Vagina (tissue), 2 donors: ENCODE data around the gene PKD2L1.

Experiments
- POLR2A ChIP-seq, 2 donors: fragments of 450-650 bp; IDR thresholded peaks; one replicate each; pipeline ENCODE4 v1.6.1; 2017; ENCODE audit warnings: antibody characterized with exemption in 2 of 2, mild to moderate bottlenecking in 2 of 2, moderate library complexity in 2 of 2
- POLR2AphosphoS5 ChIP-seq, 2 donors: sonication (generic); formaldehyde crosslinking; IDR thresholded peaks; one replicate each; pipeline ENCODE4 v1.9.0; 2017; ENCODE audit warnings: antibody characterized with exemption in 2 of 2, mild to moderate bottlenecking in 2 of 2, low read depth in 1 of 2; ENCODE audit not compliant: insufficient read depth in 1 of 2
- TF ChIP-seq, protein P1 (sequence below), 3 experiments: fragments of 450-650 bp in 2 of 3; fragments of 200-600 bp in 1 of 3; sonication (generic) in 1 of 3; IDR thresholded peaks; one replicate each; pipeline ENCODE4 v1.5.1; 2017 to 2019; ENCODE audit warnings: antibody characterized with exemption in 3 of 3, mild to moderate bottlenecking in 2 of 3, moderate library complexity in 2 of 3

DNA sequence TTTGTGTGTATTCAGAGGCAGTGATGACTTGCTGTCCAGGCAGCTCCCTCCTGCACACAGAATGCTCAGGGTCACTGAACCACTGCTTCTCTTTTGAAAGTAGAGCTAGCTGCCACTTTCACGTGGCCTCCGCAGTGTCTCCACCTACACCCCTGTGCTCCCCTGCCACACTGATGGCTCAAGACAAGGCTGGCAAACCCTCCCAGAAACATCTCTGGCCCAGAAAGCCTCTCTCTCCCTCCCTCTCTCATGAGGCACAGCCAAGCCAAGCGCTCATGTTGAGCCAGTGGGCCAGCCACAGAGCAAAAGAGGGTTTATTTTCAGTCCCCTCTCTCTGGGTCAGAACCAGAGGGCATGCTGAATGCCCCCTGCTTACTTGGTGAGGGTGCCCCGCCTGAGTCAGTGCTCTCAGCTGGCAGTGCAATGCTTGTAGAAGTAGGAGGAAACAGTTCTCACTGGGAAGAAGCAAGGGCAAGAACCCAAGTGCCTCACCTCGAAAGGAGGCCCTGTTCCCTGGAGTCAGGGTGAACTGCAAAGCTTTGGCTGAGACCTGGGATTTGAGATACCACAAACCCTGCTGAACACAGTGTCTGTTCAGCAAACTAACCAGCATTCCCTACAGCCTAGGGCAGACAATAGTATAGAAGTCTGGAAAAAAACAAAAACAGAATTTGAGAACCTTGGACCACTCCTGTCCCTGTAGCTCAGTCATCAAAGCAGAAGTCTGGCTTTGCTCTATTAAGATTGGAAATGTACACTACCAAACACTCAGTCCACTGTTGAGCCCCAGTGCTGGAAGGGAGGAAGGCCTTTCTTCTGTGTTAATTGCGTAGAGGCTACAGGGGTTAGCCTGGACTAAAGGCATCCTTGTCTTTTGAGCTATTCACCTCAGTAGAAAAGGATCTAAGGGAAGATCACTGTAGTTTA lies 32.8 kb upstream of the PKD2L1 start:
- TF ChIP-seq, protein P1, sequence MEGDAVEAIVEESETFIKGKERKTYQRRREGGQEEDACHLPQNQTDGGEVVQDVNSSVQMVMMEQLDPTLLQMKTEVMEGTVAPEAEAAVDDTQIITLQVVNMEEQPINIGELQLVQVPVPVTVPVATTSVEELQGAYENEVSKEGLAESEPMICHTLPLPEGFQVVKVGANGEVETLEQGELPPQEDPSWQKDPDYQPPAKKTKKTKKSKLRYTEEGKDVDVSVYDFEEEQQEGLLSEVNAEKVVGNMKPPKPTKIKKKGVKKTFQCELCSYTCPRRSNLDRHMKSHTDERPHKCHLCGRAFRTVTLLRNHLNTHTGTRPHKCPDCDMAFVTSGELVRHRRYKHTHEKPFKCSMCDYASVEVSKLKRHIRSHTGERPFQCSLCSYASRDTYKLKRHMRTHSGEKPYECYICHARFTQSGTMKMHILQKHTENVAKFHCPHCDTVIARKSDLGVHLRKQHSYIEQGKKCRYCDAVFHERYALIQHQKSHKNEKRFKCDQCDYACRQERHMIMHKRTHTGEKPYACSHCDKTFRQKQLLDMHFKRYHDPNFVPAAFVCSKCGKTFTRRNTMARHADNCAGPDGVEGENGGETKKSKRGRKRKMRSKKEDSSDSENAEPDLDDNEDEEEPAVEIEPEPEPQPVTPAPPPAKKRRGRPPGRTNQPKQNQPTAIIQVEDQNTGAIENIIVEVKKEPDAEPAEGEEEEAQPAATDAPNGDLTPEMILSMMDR (IDR thresholded peaks at IDR 0.05), result no peak
- no peak for TF ChIP-seq POLR2AphosphoS5 (IDR thresholded peaks at IDR 0.05; ENCODE audit: insufficient read depth in 1 of 2, low read depth in 1 of 2)
- TF ChIP-seq POLR2A (IDR thresholded peaks at IDR 0.05), result no peak
